Measurements from ENCODE around the gene CHMP4B. TPM values are rescaled to one million over a fixed set of nuclear protein-coding genes. Genes with fewer than 3 reads are reported as not detected.

The CHMP4B gene
- total RNA-seq, 1 experiment from 2014 or later, result 87.5 TPM

DNA sequence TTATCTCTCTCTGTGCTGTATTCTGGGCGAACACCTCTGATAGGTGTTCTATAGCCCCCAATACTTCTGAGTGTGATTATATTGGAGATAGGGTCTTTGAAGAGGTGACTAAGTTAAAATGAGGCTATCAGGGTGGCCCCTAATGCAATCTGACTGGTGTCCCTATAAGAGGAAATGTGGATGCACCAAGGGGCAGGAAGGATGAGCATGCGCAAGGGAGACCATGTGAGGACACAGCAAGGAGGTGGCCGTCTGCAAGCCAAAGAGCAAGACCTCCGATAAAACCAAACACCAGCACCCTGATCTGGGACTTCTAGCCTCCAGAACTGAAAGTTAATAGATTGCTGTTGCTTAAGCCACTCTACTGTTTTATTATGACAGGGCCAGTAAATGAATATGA, 69.2 kb downstream of the CHMP4B start:
- DNase-seq (ENCODE audit: low read depth, low spot score) (no peak), ATAC-seq (no peak)
- Histone ChIP-seq H3K27me3 (ENCODE audit: control insufficient read depth, insufficient read depth, low read length) (no peaks in the 10 kb centered on the region), H3K27ac (ENCODE audit: low read length) (no peak overlapping the region), H3K4me1 (ENCODE audit: control insufficient read depth, insufficient read depth, low read length) (no peaks in the 10 kb centered on the region), H3K9me3 (ENCODE audit: control insufficient read depth, insufficient read depth, low read depth, low read length) (0 out of 2 replicates have a peak, but pooled peaks cover 4% of the 10 kb centered on the region), H3K36me3 (ENCODE audit: control insufficient read depth, insufficient read depth, low read length) (no peaks in the 10 kb centered on the region), H3K4me3 (ENCODE audit: low read depth in 2 of 2, low read length in 2 of 2) (no peak overlapping the region)
- intact Hi-C loops (cut with micrococcal nuclease; ENCODE audit: unreplicated experiment) (no loop called here), in situ Hi-C loops (cut with HindIII; ENCODE audit: low pct_unique_long_range_greater_than_20kb, low sequenced_read_pairs) (no loop called here)
- TF ChIP-seq, protein P1, sequence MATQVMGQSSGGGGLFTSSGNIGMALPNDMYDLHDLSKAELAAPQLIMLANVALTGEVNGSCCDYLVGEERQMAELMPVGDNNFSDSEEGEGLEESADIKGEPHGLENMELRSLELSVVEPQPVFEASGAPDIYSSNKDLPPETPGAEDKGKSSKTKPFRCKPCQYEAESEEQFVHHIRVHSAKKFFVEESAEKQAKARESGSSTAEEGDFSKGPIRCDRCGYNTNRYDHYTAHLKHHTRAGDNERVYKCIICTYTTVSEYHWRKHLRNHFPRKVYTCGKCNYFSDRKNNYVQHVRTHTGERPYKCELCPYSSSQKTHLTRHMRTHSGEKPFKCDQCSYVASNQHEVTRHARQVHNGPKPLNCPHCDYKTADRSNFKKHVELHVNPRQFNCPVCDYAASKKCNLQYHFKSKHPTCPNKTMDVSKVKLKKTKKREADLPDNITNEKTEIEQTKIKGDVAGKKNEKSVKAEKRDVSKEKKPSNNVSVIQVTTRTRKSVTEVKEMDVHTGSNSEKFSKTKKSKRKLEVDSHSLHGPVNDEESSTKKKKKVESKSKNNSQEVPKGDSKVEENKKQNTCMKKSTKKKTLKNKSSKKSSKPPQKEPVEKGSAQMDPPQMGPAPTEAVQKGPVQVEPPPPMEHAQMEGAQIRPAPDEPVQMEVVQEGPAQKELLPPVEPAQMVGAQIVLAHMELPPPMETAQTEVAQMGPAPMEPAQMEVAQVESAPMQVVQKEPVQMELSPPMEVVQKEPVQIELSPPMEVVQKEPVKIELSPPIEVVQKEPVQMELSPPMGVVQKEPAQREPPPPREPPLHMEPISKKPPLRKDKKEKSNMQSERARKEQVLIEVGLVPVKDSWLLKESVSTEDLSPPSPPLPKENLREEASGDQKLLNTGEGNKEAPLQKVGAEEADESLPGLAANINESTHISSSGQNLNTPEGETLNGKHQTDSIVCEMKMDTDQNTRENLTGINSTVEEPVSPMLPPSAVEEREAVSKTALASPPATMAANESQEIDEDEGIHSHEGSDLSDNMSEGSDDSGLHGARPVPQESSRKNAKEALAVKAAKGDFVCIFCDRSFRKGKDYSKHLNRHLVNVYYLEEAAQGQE (IDR thresholded peaks at IDR 0.05; ENCODE audit: insufficient read depth in 1 of 2, low read depth in 2 of 2, low read length in 1 of 2), result no peak
- TF ChIP-seq SIN3A (IDR thresholded peaks at IDR 0.05; ENCODE audit: borderline replicate concordance, insufficient read depth, low read depth, low read length) (no peak), TCF7L2 (IDR thresholded peaks at IDR 0.05; ENCODE audit: low read depth, low read length) (no peak), POLR2AphosphoS5 (IDR thresholded peaks at IDR 0.05; ENCODE audit: low read depth, low read length) (no peak)
- TF ChIP-seq, protein P2, sequence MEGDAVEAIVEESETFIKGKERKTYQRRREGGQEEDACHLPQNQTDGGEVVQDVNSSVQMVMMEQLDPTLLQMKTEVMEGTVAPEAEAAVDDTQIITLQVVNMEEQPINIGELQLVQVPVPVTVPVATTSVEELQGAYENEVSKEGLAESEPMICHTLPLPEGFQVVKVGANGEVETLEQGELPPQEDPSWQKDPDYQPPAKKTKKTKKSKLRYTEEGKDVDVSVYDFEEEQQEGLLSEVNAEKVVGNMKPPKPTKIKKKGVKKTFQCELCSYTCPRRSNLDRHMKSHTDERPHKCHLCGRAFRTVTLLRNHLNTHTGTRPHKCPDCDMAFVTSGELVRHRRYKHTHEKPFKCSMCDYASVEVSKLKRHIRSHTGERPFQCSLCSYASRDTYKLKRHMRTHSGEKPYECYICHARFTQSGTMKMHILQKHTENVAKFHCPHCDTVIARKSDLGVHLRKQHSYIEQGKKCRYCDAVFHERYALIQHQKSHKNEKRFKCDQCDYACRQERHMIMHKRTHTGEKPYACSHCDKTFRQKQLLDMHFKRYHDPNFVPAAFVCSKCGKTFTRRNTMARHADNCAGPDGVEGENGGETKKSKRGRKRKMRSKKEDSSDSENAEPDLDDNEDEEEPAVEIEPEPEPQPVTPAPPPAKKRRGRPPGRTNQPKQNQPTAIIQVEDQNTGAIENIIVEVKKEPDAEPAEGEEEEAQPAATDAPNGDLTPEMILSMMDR (IDR thresholded peaks at IDR 0.05), result no peak
- CTCF ChIA-PET, result no interaction called here
- POLR2A ChIA-PET, result no interaction called here
- no TSS peak for BruUV-seq (replicated peaks)

DNA sequence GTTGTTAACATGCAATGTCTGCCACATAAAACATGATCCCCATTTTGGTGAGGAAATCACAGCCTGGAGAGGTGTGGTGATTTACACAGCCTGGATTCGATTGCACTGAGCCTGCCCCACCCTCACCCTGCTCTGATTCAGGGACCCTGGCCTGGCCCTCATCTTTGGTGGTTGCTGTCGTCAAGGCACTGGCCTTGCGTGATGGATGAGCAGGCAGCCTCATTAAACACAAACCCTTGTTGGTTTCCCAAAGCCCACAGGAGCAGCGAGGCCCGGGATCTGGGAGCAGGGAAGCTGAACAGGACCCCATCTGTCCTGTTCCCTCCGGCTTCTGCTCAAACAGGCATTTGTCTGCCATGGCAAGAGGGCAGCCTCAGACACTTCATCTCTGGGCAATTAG, 70.8 kb downstream of the CHMP4B start:
- in situ Hi-C loops (cut with HindIII; ENCODE audit: low pct_unique_long_range_greater_than_20kb, low sequenced_read_pairs) (no loop called here), intact Hi-C loops (cut with micrococcal nuclease; ENCODE audit: unreplicated experiment) (no loop called here)
- ATAC-seq (no peak), DNase-seq (ENCODE audit: low read depth, low spot score) (no peak)
- H3K4me1 ChIP-seq (ENCODE audit: control insufficient read depth, insufficient read depth, low read length), result no peaks in the 10 kb centered on the region
- ChIA-PET POLR2A (no interaction called here), CTCF (no interaction called here)
- TF ChIP-seq POLR2AphosphoS5 (IDR thresholded peaks at IDR 0.05; ENCODE audit: low read depth, low read length), result no peak
- TF ChIP-seq TCF7L2 (IDR thresholded peaks at IDR 0.05; ENCODE audit: low read depth, low read length), result no peak
- TF ChIP-seq, protein P1 (IDR thresholded peaks at IDR 0.05; ENCODE audit: insufficient read depth in 1 of 2, low read depth in 2 of 2, low read length in 1 of 2), result no peak
- TF ChIP-seq, protein P2 (IDR thresholded peaks at IDR 0.05), result no peak
- TF ChIP-seq SIN3A (IDR thresholded peaks at IDR 0.05; ENCODE audit: borderline replicate concordance, insufficient read depth, low read depth, low read length), result no peak
- H3K27me3 ChIP-seq (ENCODE audit: control insufficient read depth, insufficient read depth, low read length), result no peaks in the 10 kb centered on the region
- no TSS peak for BruUV-seq (replicated peaks)
- no peak overlapping the region for H3K27ac ChIP-seq (ENCODE audit: low read length)
- H3K36me3 ChIP-seq (ENCODE audit: control insufficient read depth, insufficient read depth, low read length), result no peaks in the 10 kb centered on the region
- no peak overlapping the region for H3K4me3 ChIP-seq (ENCODE audit: low read depth in 2 of 2, low read length in 2 of 2)
- 0 out of 2 replicates have a peak, but pooled peaks cover 4% of the 10 kb centered on the region for H3K9me3 ChIP-seq (ENCODE audit: control insufficient read depth, insufficient read depth, low read depth, low read length)
